BLaER1 treated with 17β-estradiol and CSF1 and Interleukin-3, amounts not matched to agents 10 nM and 100 nM (cell line): Measurements from ENCODE around the gene OTOG.

Experiments used
- H3K27ac ChIP-seq, 11 experiments: shearing (Covaris generic); formaldehyde crosslinking; 2 replicates each; pipeline ENCODE4 v1.8.1; 2022
- H3K27me3 ChIP-seq, 11 experiments: shearing (Covaris generic); formaldehyde crosslinking; 2 replicates each; pipeline ENCODE4 v1.8.1; 2022
- H3K36me3 ChIP-seq, 11 experiments: shearing (Covaris generic); formaldehyde crosslinking; 2 replicates each; pipeline ENCODE4 v1.8.1; 2022
- H3K4me1 ChIP-seq, 10 experiments: shearing (Covaris generic); formaldehyde crosslinking; 2 replicates each; pipeline ENCODE4 v1.8.1; 2022
- H3K4me2 ChIP-seq, 11 experiments: shearing (Covaris generic); formaldehyde crosslinking; 2 replicates each; pipeline ENCODE4 v1.8.1; 2022
- H3K4me3 ChIP-seq, 10 experiments: shearing (Covaris generic); formaldehyde crosslinking; 2 replicates each; pipeline ENCODE4 v1.8.1; 2022
- H3K9ac ChIP-seq, 11 experiments: shearing (Covaris generic); formaldehyde crosslinking; 2 replicates each; pipeline ENCODE4 v1.8.1; 2022
- H3K9me3 ChIP-seq, 11 experiments: shearing (Covaris generic); formaldehyde crosslinking; replicated peaks in 1 of 11; 2 replicates each; pipeline ENCODE4 v1.8.1; 2022
- H4K20me1 ChIP-seq, 11 experiments: shearing (Covaris generic); formaldehyde crosslinking; 2 replicates each; pipeline ENCODE4 v1.8.1; 2022
- Cebpa-rat ChIP-seq, 11 experiments: shearing (Covaris generic); IDR thresholded peaks; 2 replicates each; pipeline ENCODE4 v1.8.1; 2022

OTOG gene

DNA sequence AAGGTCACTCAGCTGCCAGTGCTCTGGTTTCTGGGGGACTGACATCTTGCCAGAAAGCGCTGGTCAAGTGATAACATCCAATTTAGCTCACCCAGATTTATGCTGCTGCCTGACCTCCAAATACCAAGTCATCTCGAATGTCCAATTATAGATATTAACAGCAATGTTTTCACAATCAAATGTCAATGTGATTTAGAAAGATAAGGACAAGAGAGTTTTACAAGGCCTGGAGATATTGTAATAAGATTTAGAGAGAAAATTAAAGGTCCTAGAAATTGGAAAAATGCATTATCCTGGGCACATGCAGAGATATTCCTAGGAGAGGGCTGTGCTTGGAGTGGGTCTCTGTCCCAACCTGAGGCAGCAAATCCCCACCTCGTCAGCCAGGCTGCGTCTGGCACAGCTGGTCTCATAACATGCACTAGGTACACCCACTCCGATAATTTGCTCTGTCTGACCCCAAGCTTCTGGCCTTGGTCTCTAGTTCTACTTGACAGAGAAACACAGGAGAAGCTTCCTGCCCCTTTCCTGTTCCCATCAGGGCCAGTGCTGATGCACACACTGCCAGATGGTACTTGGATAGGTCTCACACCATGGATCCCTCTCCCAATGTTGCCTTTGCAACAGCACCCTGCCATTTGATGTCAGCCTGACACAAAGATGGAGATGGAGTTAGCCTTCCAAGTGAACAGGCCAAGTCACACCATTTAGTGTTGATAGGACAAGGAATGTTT is 31.4 kb upstream of the OTOG start:
- Histone ChIP-seq H3K36me3 (no peaks in the 10 kb centered on the region), H3K4me2 (no peak overlapping the region), H3K9me3 (no peaks in the 10 kb centered on the region), H3K4me3 (no peak overlapping the region), H3K9ac (no peak overlapping the region), H3K27ac (no peak overlapping the region), H3K27me3 (no peaks in the 10 kb centered on the region), H3K4me1 (no peaks in the 10 kb centered on the region), H4K20me1 (no peaks in the 10 kb centered on the region)
- no peak for TF ChIP-seq Cebpa-rat (IDR thresholded peaks at IDR 0.05)

DNA sequence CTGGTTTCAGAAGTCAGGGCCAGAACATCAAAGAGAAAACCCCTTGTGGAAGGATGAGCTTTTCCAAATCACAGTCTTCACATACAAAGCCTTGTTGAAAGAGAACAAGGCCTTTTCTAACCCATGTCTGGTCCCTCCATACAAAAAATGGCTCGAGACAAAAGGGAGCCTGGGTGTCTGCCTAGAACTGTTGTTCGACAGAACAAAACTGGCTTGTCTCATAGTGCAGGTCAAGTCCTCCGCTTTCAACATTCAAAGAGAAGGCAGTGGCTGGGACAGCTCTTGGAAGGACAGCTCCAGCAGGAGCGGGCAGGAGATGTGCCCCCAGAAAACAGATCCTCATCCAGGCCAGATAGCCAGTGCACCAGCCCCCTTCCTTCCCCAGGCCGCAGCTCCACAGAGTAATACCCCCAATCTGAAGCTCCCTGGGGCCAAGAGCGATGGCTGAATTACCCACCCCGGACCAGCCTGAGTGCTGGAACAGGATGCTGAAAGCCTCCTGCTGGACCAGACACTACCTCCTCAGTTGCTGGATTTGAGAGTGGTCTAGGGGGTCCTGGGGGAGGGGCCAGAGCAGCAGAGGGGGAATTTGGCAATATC is 30.4 kb upstream of the OTOG start:
- Histone ChIP-seq H3K36me3 (no peaks in the 10 kb centered on the region), H3K9me3 (no peaks in the 10 kb centered on the region), H3K27ac (no peak overlapping the region), H3K4me1 (no peaks in the 10 kb centered on the region), H3K27me3 (no peaks in the 10 kb centered on the region), H3K9ac (no peak overlapping the region), H4K20me1 (no peaks in the 10 kb centered on the region), H3K4me3 (no peak overlapping the region), H3K4me2 (no peak overlapping the region)
- TF ChIP-seq Cebpa-rat (IDR thresholded peaks at IDR 0.05), result no peak

DNA sequence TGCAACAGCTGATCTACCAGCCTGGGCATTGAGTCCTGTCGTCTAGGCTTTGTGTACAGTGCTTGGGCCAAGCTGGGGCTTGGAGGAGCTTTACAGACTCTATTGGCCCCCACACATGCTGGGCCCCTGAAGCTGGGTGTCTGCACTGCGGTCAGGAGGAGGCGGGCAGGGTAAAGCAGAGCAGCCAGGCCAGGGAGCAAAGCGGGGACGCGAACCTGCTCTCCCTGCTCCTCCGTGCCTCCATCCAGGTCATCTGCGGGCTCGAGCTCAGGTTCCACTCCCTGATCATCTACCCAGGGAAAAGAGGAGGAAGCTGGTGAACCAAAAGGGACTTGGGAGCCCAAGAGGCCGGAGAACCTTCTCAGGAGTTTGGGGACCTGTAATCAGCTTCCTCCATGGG is 29.9 kb upstream of the OTOG start:
- Histone ChIP-seq H3K4me1 (no peaks in the 10 kb centered on the region), H3K27me3 (no peaks in the 10 kb centered on the region), H3K27ac (no peak overlapping the region), H3K36me3 (no peaks in the 10 kb centered on the region), H3K9me3 (no peaks in the 10 kb centered on the region), H3K9ac (no peak overlapping the region), H3K4me3 (no peak overlapping the region), H4K20me1 (no peaks in the 10 kb centered on the region), H3K4me2 (no peak overlapping the region)
- no peak for TF ChIP-seq Cebpa-rat (IDR thresholded peaks at IDR 0.05)

DNA sequence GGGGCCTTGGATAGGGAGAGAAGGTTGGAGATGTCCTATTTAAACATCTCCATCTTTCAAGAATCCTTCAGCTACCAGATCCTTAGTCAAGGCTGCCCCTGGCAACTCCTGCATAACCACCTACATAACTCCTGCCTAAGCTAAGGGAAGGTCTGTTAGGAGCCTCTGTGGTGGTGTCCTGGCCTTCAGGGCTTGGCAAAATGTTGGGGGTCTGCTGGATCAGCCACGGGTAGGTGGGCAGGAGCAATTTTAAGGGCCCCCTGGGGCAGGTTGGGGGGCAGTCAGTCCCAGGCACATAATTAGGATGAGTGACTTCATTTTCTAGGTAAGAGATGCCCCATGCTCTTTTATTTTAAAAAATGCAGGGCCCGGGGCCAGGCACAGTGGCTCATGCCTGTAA is 28.7 kb upstream of the OTOG start:
- no peak for TF ChIP-seq Cebpa-rat (IDR thresholded peaks at IDR 0.05)
- Histone ChIP-seq H3K9ac (no peak overlapping the region), H3K9me3 (no peaks in the 10 kb centered on the region), H3K36me3 (no peaks in the 10 kb centered on the region), H3K4me3 (no peak overlapping the region), H3K4me2 (no peak overlapping the region), H4K20me1 (no peaks in the 10 kb centered on the region), H3K27ac (no peak overlapping the region), H3K27me3 (no peaks in the 10 kb centered on the region), H3K4me1 (peaks cover 0 to 8% (median 6%) of the 10 kb centered on the region in 10 experiments; a peak in 8 of 20 replicates)

DNA sequence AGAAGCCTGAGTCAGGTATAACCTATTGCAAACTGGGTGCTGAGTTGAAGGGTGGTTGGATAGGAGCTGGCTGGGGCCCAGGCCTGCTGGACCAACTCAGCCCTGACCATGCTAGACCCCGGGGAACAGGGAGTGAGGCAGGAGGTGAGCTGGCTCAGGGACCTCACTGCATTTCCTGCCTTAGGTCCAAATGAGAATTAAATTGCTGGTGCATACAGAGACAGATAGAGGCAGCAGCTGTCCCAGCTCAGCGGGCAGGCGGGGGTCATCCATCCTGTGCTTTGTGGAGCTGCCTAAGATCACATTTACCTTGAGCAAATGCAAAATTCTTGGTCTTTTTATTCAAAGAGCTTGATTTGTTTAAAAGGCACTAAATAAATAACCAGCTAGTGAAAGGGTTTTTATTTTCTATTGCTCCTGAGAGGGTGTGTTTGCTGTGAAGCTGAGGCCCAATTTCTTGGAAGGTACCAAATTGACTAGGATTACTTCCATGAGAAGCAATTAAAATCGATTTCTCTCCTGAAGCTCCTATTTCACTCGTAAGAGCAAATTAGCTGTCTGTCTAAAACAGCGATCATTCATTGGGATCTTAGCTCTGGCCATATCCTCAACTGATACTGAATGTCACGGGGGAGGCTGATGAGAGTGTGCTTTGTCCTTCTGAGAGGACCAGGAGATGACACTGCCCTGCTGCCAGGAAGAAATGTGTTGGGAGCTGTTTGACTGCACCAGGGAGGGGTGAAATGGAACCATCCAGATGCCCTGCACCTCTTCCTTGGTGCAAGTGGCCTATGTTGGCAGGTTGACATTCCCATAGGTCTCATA is 27.8 kb upstream of the OTOG start:
- TF ChIP-seq Cebpa-rat (IDR thresholded peaks at IDR 0.05), result no peak
- Histone ChIP-seq H3K4me3 (no peak overlapping the region), H3K4me2 (no peak overlapping the region), H3K27me3 (no peaks in the 10 kb centered on the region), H3K27ac (no peak overlapping the region), H3K9me3 (no peaks in the 10 kb centered on the region), H4K20me1 (no peaks in the 10 kb centered on the region), H3K36me3 (no peaks in the 10 kb centered on the region), H3K9ac (no peak overlapping the region), H3K4me1 (peaks cover 0 to 8% (median 6%) of the 10 kb centered on the region in 10 experiments; a peak in 8 of 20 replicates)

GRCh38 chr11:17521106-17521900 is 25.8 kb upstream of the OTOG start:
- Histone ChIP-seq H4K20me1 (no peaks in the 10 kb centered on the region), H3K4me2 (no peak overlapping the region), H3K4me3 (no peak overlapping the region), H3K27ac (no peak overlapping the region), H3K36me3 (no peaks in the 10 kb centered on the region), H3K9ac (no peak overlapping the region), H3K4me1 (peaks cover 0 to 8% (median 6%) of the 10 kb centered on the region in 10 experiments; a peak in 8 of 20 replicates), H3K9me3 (no peaks in the 10 kb centered on the region), H3K27me3 (no peaks in the 10 kb centered on the region)
- no peak for TF ChIP-seq Cebpa-rat (IDR thresholded peaks at IDR 0.05)

- Histone ChIP-seq H3K4me2 (peak overlapping the region in 4 of 11 experiments; percentile 18 to 37 (median 28); a peak in 4 of 22 replicates), H3K36me3 (no peaks in the 10 kb centered on the region), H3K27ac (no peak overlapping the region), H4K20me1 (no peaks in the 10 kb centered on the region; a peak in 2 of 22 replicates), H3K4me3 (no peak overlapping the region), H3K9ac (no peak overlapping the region), H3K27me3 (no peaks in the 10 kb centered on the region), H3K4me1 (peaks cover 0 to 8% (median 6%) of the 10 kb centered on the region in 10 experiments; a peak in 8 of 20 replicates), H3K9me3 (no peaks in the 10 kb centered on the region)
- no peak for TF ChIP-seq Cebpa-rat (IDR thresholded peaks at IDR 0.05)
Measured at GRCh38 chr11:17522655-17523054, 24.4 kb upstream of the OTOG start.

GRCh38 chr11:17524221-17524620 is 22.8 kb upstream of the OTOG start:
- H3K4me3 ChIP-seq, result no peak overlapping the region

DNA sequence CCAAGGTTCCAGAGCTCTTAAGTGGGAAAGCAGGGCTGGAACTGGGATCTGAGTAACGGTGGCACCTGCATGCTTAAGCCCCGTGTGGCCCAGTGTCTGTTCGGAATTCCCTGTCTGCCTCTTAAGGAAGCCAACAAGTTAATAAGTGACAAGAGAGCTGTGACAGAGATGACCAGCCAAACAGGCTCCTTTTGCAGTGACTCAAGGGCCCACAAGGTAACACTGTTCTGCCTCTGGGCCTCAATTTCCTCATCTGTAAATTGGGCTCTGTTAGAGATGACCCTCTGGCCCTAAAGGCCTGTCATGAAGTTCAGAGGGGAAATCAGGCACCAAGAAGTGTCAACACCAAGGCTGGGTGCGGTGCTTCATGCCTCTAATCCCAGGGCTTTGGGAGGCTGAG is 21.5 kb upstream of the OTOG start:
- Histone ChIP-seq H3K27ac (no peak overlapping the region), H4K20me1 (no peaks in the 10 kb centered on the region; a peak in 2 of 22 replicates), H3K9ac (no peak overlapping the region), H3K9me3 (no peaks in the 10 kb centered on the region), H3K4me3 (no peak overlapping the region), H3K27me3 (no peaks in the 10 kb centered on the region), H3K36me3 (no peaks in the 10 kb centered on the region), H3K4me1 (peaks cover 0 to 8% (median 6%) of the 10 kb centered on the region in 10 experiments; a peak in 8 of 20 replicates), H3K4me2 (no peak overlapping the region)
- no peak for TF ChIP-seq Cebpa-rat (IDR thresholded peaks at IDR 0.05)

More at GRCh38 chr11:17524221-17524620, 22.8 kb upstream of the OTOG start:
- H3K27me3 ChIP-seq, result no peaks in the 10 kb centered on the region
- H3K36me3 ChIP-seq, result no peaks in the 10 kb centered on the region
- no peaks in the 10 kb centered on the region for H3K9me3 ChIP-seq
- peaks cover 0 to 8% (median 6%) of the 10 kb centered on the region in 10 experiments; a peak in 8 of 20 replicates for H3K4me1 ChIP-seq
- TF ChIP-seq Cebpa-rat (IDR thresholded peaks at IDR 0.05), result no peak
- H3K27ac ChIP-seq, result no peak overlapping the region
- no peaks in the 10 kb centered on the region; a peak in 2 of 22 replicates for H4K20me1 ChIP-seq
- H3K4me2 ChIP-seq, result no peak overlapping the region
- no peak overlapping the region for H3K9ac ChIP-seq
